BLaER1 (cell line): ENCODE measurements around the gene FBXW4.
"Not testable (repeated sequence)": the region's sequence is repeated elsewhere in the genome, so short reads cannot be mapped to it uniquely, and the experiment has no call there.

ENCODE experiments used
- H3K27ac ChIP-seq: shearing (Covaris generic); formaldehyde crosslinking; 2 replicates; pipeline ENCODE4 v1.8.1; 2022
- H3K27me3 ChIP-seq: shearing (Covaris generic); formaldehyde crosslinking; 2 replicates; pipeline ENCODE4 v1.8.1; 2022
- H3K36me3 ChIP-seq: shearing (Covaris generic); formaldehyde crosslinking; 2 replicates; pipeline ENCODE4 v1.8.1; 2022
- H3K4me1 ChIP-seq: shearing (Covaris generic); formaldehyde crosslinking; 2 replicates; pipeline ENCODE4 v1.8.1; 2022
- H3K4me2 ChIP-seq: shearing (Covaris generic); formaldehyde crosslinking; 2 replicates; pipeline ENCODE4 v1.8.1; 2022
- H3K4me3 ChIP-seq: shearing (Covaris generic); formaldehyde crosslinking; 2 replicates; pipeline ENCODE4 v1.8.1; 2022
- H3K9ac ChIP-seq: shearing (Covaris generic); formaldehyde crosslinking; 2 replicates; pipeline ENCODE4 v1.8.1; 2022
- H3K9me3 ChIP-seq: shearing (Covaris generic); formaldehyde crosslinking; 2 replicates; pipeline ENCODE4 v1.8.1; 2022
- H4K20me1 ChIP-seq: shearing (Covaris generic); formaldehyde crosslinking; 2 replicates; pipeline ENCODE4 v1.8.1; 2022
- Cebpa-rat ChIP-seq: shearing (Covaris generic); IDR thresholded peaks from 2 replicates; pipeline ENCODE4 v1.8.1; 2022

The FBXW4 gene

GRCh38 chr10:101644002-101644401 lies 51.0 kb downstream of the FBXW4 start:
- H3K9me3 ChIP-seq = no peaks in the 10 kb centered on the region
- H3K27ac ChIP-seq = no peak overlapping the region
- H3K36me3 ChIP-seq = peaks cover 84% of the 10 kb centered on the region
- H3K9ac ChIP-seq = no peak overlapping the region
- no peaks in the 10 kb centered on the region for H3K4me1 ChIP-seq
- no peaks in the 10 kb centered on the region for H3K27me3 ChIP-seq
- H4K20me1 ChIP-seq = peaks cover 65% of the 10 kb centered on the region
- H3K4me3 ChIP-seq = no peak overlapping the region
- H3K4me2 ChIP-seq = no peak overlapping the region
- no peak for TF ChIP-seq Cebpa-rat

GRCh38 chr10:101643546-101643945 lies 51.4 kb downstream of the FBXW4 start:
- Histone ChIP-seq H3K4me2 (no peak overlapping the region), H3K4me3 (no peak overlapping the region), H3K27ac (no peak overlapping the region), H3K36me3 (peaks cover 84% of the 10 kb centered on the region), H3K9me3 (no peaks in the 10 kb centered on the region), H4K20me1 (peaks cover 65% of the 10 kb centered on the region), H3K27me3 (no peaks in the 10 kb centered on the region), H3K9ac (no peak overlapping the region), H3K4me1 (no peaks in the 10 kb centered on the region)
- no peak for TF ChIP-seq Cebpa-rat

GRCh38 chr10:101639141-101639900 lies 55.6 kb downstream of the FBXW4 start:
- Histone ChIP-seq H3K27ac (no peak overlapping the region), H3K4me1 (no peaks in the 10 kb centered on the region), H3K27me3 (no peaks in the 10 kb centered on the region), H3K9me3 (no peaks in the 10 kb centered on the region), H3K36me3 (peaks cover 63% of the 10 kb centered on the region), H3K4me3 (no peak overlapping the region), H4K20me1 (peaks cover 43% of the 10 kb centered on the region), H3K4me2 (no peak overlapping the region), H3K9ac (no peak overlapping the region)
- TF ChIP-seq Cebpa-rat = no peak

DNA sequence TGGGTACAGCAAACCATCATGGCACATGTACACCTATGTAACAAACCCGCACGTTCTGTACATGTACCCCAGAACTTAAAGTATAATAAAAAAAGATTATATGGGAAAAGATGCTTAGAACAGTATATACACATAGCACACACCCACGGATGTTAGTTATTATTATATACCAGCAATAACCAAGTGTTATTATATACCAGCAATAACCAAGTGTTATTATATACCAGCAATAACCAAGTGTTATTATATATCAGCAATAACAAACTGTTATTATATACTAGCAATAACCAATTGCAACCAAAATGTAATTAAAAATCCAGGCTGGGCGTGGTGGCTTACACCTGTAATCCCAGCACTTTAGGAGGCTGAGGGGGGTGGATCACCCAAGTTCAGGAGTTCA lies 61.5 kb downstream of the FBXW4 start:
- not testable (repeated sequence) for H3K4me3 ChIP-seq, H3K27me3 ChIP-seq, H3K9ac ChIP-seq, H3K9me3 ChIP-seq, H3K4me2 ChIP-seq, H3K27ac ChIP-seq, H3K4me1 ChIP-seq
- peaks cover 30% of the 10 kb centered on the region for H4K20me1 ChIP-seq
- peaks cover 61% of the 10 kb centered on the region for H3K36me3 ChIP-seq

DNA sequence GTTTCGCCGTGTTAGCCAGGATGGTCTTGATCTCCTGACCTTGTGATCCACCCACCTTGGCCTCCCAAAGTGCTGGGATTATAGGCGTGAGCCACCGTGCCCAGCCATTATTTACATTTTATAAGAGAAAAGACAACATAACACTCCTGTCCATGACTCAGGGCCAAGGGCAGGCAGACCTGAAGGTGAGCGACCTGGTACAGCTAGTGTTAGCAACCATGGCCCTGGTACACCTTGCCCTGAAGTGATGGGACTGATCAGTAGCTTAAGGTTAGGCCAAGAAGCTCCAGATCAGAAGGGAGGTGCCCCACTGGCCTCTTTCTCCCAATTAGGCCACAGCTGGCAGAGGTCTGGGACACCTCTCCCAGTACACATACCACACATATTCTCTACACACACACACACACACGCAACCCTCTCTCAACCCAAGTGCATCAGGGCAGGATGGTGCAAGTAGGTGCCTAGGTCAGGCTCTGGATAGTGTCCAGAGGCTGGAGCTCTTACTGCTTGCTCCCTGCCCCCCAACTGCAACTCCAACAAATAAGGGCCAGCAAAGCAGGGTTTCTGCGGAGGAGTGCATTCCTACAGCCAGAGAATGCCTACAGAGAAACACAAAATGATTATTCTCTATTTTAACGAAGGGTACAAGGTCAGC lies 63.0 kb downstream of the FBXW4 start:
- H3K27me3 ChIP-seq = no peaks in the 10 kb centered on the region
- H3K9me3 ChIP-seq = no peaks in the 10 kb centered on the region
- TF ChIP-seq Cebpa-rat = no peak
- H3K4me1 ChIP-seq = no peaks in the 10 kb centered on the region
- H3K36me3 ChIP-seq = peaks cover 65% of the 10 kb centered on the region
- H3K9ac ChIP-seq = no peak overlapping the region
- no peak overlapping the region for H3K4me3 ChIP-seq
- H4K20me1 ChIP-seq = peaks cover 46% of the 10 kb centered on the region
- H3K4me2 ChIP-seq = no peak overlapping the region
- H3K27ac ChIP-seq = no peak overlapping the region

DNA sequence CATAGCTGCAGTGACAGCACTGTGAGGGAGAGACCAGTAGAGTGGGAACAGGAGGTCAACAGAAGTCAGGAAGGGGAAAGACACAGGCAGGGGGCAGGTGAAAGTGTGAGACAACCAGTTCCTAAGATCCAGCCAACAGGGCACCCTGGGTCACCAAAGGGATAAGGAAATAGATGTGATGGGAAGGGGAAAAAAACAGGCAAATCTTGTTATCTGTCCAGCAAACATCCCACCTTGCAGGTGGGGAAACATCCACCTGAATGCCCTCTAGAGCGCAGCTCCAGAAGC lies 64.4 kb downstream of the FBXW4 start:
- Histone ChIP-seq H3K27ac (no peak overlapping the region), H3K27me3 (no peaks in the 10 kb centered on the region), H3K4me2 (no peak overlapping the region), H3K9ac (no peak overlapping the region), H3K4me3 (no peak overlapping the region), H3K4me1 (peaks cover 11% of the 10 kb centered on the region), H4K20me1 (peaks cover 59% of the 10 kb centered on the region), H3K36me3 (peaks cover 71% of the 10 kb centered on the region), H3K9me3 (no peaks in the 10 kb centered on the region)
- TF ChIP-seq Cebpa-rat = no peak

- no peak overlapping the region for H3K9ac ChIP-seq
- no peaks in the 10 kb centered on the region for H3K9me3 ChIP-seq
- H3K4me1 ChIP-seq = peaks cover 16% of the 10 kb centered on the region
- no peak overlapping the region for H3K27ac ChIP-seq
- H4K20me1 ChIP-seq = peaks cover 65% of the 10 kb centered on the region
- H3K4me2 ChIP-seq = no peak overlapping the region
- TF ChIP-seq Cebpa-rat = no peak
- H3K27me3 ChIP-seq = no peaks in the 10 kb centered on the region
- no peak overlapping the region for H3K4me3 ChIP-seq
- peaks cover 68% of the 10 kb centered on the region for H3K36me3 ChIP-seq
These were observed 64.9 kb downstream of the FBXW4 start for GRCh38 chr10:101629837-101630632.

GRCh38 chr10:101625821-101626412 lies 69.1 kb downstream of the FBXW4 start:
- H3K27me3 ChIP-seq = no peaks in the 10 kb centered on the region
- peaks cover 68% of the 10 kb centered on the region for H4K20me1 ChIP-seq
- peak overlapping the region; percentile 67 for H3K4me2 ChIP-seq
- H3K9me3 ChIP-seq = no peaks in the 10 kb centered on the region
- H3K9ac ChIP-seq = no peak overlapping the region
- H3K36me3 ChIP-seq = peaks cover 83% of the 10 kb centered on the region
- H3K4me3 ChIP-seq = no peak overlapping the region
- no peak overlapping the region for H3K27ac ChIP-seq
- TF ChIP-seq Cebpa-rat = no peak
- H3K4me1 ChIP-seq = peaks cover 24% of the 10 kb centered on the region

DNA sequence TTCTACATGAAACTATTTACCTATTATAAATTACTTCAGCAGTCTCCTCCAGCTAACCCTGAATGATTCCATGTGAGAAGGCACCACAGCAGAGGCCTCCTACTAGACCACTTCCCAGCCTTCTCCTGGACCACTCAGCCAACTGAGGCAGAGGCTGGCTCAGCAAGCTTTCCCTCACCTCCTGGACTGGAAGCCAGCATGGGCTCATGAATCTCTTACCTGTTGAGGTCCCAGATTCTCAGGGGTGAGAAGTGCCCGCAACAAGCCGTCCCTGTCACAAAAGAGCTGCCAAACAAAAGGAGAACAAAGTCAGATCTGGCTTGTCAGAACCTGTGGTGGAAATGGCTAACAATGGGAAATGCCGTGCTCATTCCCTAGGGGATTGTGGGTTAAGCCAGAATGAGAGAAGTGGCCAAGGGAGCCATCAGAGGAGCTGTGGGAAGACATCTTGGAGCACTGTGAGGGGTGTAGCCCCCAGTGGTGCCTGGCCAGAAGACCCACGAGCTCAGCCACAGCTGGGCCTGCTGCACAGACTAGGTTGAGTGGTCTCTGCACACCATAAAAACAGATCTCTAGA lies 70.4 kb downstream of the FBXW4 start:
- Histone ChIP-seq H3K36me3 (peaks cover 83% of the 10 kb centered on the region), H3K27ac (no peak overlapping the region), H4K20me1 (peaks cover 55% of the 10 kb centered on the region), H3K9ac (peak overlapping the region; percentile 48; the same call in 1 of the 2 replicates), H3K4me2 (peak overlapping the region; percentile 67), H3K9me3 (no peaks in the 10 kb centered on the region), H3K4me1 (peaks cover 24% of the 10 kb centered on the region), H3K27me3 (no peaks in the 10 kb centered on the region), H3K4me3 (no peak overlapping the region)
- TF ChIP-seq Cebpa-rat = no peak

- Histone ChIP-seq H3K9me3 (no peaks in the 10 kb centered on the region), H3K9ac (no peak overlapping the region), H4K20me1 (peaks cover 44% of the 10 kb centered on the region), H3K4me2 (no peak overlapping the region), H3K4me1 (peaks cover 30% of the 10 kb centered on the region), H3K27me3 (no peaks in the 10 kb centered on the region), H3K36me3 (peaks cover 83% of the 10 kb centered on the region), H3K27ac (no peak overlapping the region), H3K4me3 (no peak overlapping the region)
- TF ChIP-seq Cebpa-rat = no peak
These were observed 71.4 kb downstream of the FBXW4 start for GRCh38 chr10:101623528-101623927.
